Upper lobe of right lung (tissue), 1 donor: Measurements from ENCODE around the gene MRPL55. TPM values are rescaled to one million over a fixed set of nuclear protein-coding genes. Genes with fewer than 3 reads are reported as not detected.

Experiments used
- ATAC-seq: fragments of 200-7000 bp; cut with Tn5 transposase; one replicate; pipeline ENCODE4 v1.9.1; 2020; ENCODE audit warnings: mild to moderate bottlenecking, moderate library complexity
- DNase-seq: peaks from one replicate; pipeline ENCODE4 v3.0.0-alpha.2; 2020
- H3K27ac ChIP-seq: fragments of 200-600 bp; one replicate; pipeline ENCODE4 v1.8.0; 2022
- H3K27me3 ChIP-seq: fragments of 200-600 bp; one replicate; pipeline ENCODE4 v1.8.0; 2022; ENCODE audit warnings: mild to moderate bottlenecking
- H3K36me3 ChIP-seq: fragments of 200-600 bp; one replicate; pipeline ENCODE4 v1.8.0; 2022
- H3K4me1 ChIP-seq: fragments of 200-600 bp; one replicate; pipeline ENCODE4 v1.8.0; 2022
- H3K4me3 ChIP-seq: fragments of 200-600 bp; one replicate; pipeline ENCODE4 v1.8.0; 2022; ENCODE audit warnings: mild to moderate bottlenecking
- H3K9me3 ChIP-seq: fragments of 200-600 bp; one replicate; pipeline ENCODE4 v1.8.0; 2022
- intact Hi-C: fragments of 100-400 bp; cut with DNase I; formaldehyde crosslinking; loops from one replicate; pipeline ENCODE4 v1.11.0; 2022
- total RNA-seq: library from RNA; stranded (reverse); fragmentation: NEBNext Ultra II Directional; extraction: Animal tissue kit (Norgen Biotek cat#: 25700); gene quantifications from one replicate; pipeline ENCODE4 v1.2.1, GENCODE V29; 2021
- TF ChIP-seq, protein P1 (sequence below): fragments of 200-600 bp; IDR thresholded peaks from one replicate; pipeline ENCODE4 v1.8.0; 2022; ENCODE audit warnings: antibody characterized with exemption
- donor health status: DM: no; HTN: yes; CAD: no; lungs with severe emphysema.

The MRPL55 gene
- total RNA-seq, 1 donor from 2014 or later = 39.9 TPM

DNA sequence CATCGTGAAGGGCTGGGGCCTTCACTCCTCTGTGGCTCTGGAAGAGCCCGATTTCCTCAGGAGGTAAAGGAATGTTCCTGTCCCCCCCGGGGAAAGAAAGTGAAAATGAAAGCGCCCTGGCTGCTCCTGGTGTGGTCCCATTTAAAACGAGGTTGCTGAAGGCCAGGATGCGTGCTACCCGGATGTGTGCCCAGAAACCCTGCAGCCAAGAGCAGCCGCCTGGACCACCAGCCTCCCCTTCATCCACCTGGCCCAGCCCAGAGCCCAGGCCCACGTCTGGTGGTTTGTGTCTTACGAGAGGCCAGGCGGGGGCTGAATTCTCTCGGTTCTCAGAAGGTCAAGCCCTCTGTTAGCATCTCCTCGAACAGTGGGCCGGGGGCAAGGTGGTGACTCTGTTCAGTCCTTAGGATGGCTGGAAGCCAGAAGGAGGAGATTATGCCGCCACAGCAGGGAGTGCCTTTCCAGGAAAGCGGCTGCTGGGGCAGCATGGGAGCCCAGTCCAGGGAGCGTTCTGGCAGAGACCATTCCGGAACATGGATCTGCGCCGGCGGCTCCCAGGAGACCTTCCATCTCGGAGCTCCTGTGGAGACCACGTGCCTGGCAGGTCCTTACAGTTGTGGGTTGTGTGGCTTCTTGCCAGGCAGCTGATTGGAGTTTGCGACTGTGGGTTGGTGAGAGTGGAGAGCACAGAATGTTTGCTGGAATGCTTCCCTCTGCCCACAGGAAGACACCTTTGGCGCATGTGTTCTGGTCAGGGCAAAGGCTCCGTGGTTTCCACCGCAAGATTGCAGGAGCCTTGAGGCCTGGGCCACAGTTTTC lies 32.3 kb upstream of the MRPL55 start:
- Histone ChIP-seq H3K4me3 (peak overlapping the region; percentile 97), H3K27me3 (no peaks in the 10 kb centered on the region), H3K36me3 (peaks cover 8% of the 10 kb centered on the region), H3K4me1 (peaks cover 35% of the 10 kb centered on the region), H3K9me3 (no peaks in the 10 kb centered on the region), H3K27ac (peak overlapping the region; percentile 96)
- no peak for ATAC-seq
- intact Hi-C loops = no loop called here
- peak; percentile 69 for DNase-seq
- TF ChIP-seq, protein P1, sequence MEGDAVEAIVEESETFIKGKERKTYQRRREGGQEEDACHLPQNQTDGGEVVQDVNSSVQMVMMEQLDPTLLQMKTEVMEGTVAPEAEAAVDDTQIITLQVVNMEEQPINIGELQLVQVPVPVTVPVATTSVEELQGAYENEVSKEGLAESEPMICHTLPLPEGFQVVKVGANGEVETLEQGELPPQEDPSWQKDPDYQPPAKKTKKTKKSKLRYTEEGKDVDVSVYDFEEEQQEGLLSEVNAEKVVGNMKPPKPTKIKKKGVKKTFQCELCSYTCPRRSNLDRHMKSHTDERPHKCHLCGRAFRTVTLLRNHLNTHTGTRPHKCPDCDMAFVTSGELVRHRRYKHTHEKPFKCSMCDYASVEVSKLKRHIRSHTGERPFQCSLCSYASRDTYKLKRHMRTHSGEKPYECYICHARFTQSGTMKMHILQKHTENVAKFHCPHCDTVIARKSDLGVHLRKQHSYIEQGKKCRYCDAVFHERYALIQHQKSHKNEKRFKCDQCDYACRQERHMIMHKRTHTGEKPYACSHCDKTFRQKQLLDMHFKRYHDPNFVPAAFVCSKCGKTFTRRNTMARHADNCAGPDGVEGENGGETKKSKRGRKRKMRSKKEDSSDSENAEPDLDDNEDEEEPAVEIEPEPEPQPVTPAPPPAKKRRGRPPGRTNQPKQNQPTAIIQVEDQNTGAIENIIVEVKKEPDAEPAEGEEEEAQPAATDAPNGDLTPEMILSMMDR = no peak

DNA sequence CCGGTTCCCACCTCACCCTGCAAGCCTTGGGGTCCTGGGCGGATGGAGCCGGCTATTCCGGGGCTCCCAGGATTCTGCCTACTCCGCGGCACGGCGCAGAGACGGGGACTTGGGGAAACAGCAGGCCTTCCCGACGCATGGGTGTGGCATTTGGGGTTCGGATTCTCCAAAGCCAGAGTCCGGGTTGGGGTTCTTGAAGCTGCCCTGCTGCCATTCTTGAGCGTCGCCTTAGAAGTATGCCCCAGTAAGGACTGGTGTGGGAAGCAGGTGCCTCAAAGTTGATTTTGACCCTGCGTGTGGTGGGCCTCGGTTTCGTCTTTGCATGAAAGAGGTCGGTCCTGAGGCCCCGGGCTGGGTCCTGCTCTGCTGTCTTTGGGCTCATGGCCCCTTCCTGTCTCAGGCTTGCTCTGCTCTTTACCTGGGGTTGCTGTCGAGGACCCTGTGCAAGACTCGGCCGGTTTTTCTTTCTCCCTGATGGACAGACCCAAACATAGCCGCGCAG lies 31.7 kb upstream of the MRPL55 start:
- Histone ChIP-seq H3K36me3 (peaks cover 3% of the 10 kb centered on the region), H3K4me1 (peaks cover 35% of the 10 kb centered on the region), H3K27ac (peak overlapping the region; percentile 96), H3K9me3 (no peaks in the 10 kb centered on the region), H3K4me3 (peak overlapping the region; percentile 97), H3K27me3 (no peaks in the 10 kb centered on the region)
- intact Hi-C loops = no loop called here
- ATAC-seq (no peak), DNase-seq (no peak)
- TF ChIP-seq, protein P1 = no peak

DNA sequence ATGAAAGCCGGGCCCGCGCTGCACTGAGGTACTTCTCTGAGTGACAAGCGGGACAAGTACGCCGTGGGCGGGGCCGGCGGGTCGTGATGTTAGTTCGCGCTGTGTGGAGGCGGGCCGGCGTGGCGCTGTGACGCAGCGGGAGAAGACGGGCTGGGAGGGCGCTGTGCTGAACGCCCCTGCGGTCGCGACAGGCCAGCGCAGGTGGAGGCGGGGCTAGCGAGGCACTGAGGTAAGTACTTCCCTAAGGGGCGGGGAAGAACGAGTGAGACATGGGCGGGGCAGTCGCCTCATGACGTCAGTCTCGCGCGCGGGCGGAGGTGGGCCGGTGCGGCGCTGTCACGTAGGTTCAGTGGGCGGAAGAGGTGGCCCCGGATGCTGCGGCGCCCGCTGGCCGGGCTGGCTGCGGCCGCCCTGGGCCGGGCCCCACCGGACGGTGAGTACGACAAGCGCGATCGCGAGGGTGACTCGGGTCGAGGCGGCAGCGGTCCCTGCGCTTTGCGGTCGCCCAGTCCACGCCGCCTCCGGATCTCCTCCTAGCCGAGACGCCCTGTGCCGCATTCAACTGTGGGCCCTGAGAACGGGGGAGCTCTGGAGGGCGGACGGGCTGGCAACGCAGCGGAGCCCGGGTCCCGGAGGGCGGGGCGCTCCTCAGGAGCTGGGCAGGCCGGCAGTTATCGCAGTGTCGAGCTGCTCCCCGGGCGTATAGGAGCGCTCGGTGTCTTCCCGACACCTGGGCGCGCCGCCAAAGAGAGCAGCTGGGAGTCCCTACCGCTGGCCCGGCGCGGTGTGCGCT lies 31.0 kb upstream of the MRPL55 start, which contains the start of gene GUK1:
GUK1 (plus strand) TSS at position 349 of the 793 bp plus-strand sequence; CDS start at position 373, 24 bp downstream.
- H3K4me1 ChIP-seq = peaks cover 35% of the 10 kb centered on the region
- peak within 1 kb of the TSS; percentile 97 for H3K4me3 ChIP-seq
- TF ChIP-seq, protein P1 = peak; percentile 49
- no peaks in the 10 kb centered on the region for H3K36me3 ChIP-seq
- intact Hi-C loops = no loop called here
- H3K27me3 ChIP-seq = no peaks in the 10 kb centered on the region
- peak; percentile 95 for ATAC-seq
- H3K9me3 ChIP-seq = no peaks in the 10 kb centered on the region
- DNase-seq = peak; percentile 100
- H3K27ac ChIP-seq = peak within 1 kb of the TSS; percentile 96

DNA sequence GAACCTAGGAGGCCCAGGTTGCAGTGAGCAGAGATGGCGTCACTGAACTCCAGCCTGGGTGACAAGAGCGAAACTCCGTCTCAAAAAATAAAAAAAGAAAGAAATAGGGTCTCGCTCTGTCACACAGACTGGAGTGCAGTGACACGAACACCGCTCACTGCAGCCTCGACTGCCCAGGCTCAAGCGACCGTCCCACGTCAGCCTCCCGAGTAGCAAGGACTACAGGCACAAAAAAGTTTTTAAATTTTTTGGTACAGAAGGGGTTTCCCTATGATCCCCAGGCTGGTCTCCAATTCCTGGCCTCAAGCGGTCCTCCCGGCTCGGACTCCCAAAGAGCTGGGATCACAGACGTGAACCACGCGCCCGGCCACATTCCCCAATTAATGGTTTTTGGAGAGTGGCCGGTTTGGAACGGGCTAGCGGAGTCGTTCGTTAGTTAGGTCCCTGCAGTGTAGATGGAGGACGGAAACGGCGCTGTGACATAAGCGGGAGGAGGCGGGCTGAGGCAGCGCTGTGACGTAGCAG lies 30.4 kb upstream of the MRPL55 start:
- peaks cover 35% of the 10 kb centered on the region for H3K4me1 ChIP-seq
- TF ChIP-seq, protein P1 = no peak
- no peaks in the 10 kb centered on the region for H3K36me3 ChIP-seq
- ATAC-seq = no peak
- intact Hi-C loops = no loop called here
- DNase-seq = no peak
- H3K27me3 ChIP-seq = no peaks in the 10 kb centered on the region
- H3K4me3 ChIP-seq = peak overlapping the region; percentile 97
- H3K27ac ChIP-seq = peak overlapping the region; percentile 96
- H3K9me3 ChIP-seq = no peaks in the 10 kb centered on the region

DNA sequence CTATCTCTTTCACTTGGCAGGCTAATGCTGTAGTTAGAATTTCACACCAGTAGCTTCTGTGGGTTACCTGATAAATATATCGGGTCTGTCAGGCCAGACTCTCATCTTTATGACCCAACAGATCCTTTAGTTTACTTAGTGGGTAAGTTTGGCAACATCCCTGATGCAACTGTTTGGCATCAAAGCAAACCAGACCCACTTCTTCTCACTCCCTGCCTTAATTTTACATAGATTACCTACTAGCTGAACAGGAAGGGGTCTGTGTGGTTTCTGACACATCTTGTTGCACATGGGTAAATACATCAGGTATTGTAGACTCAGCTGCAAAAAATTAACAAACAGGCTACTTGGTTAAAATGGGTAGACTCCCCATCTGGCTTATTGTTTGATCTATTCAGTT lies 27.8 kb upstream of the MRPL55 start:
- ATAC-seq (no peak), DNase-seq (no peak)
- Histone ChIP-seq H3K27ac (no peak overlapping the region), H3K27me3 (no peaks in the 10 kb centered on the region), H3K36me3 (no peaks in the 10 kb centered on the region), H3K4me1 (peaks cover 10% of the 10 kb centered on the region), H3K4me3 (no peak overlapping the region), H3K9me3 (no peaks in the 10 kb centered on the region)
- TF ChIP-seq, protein P1 = no peak
- intact Hi-C loops = no loop called here
